Measurements from ENCODE around the gene CADM4. TPM values are rescaled to one million over a fixed set of nuclear protein-coding genes. Genes with fewer than 3 reads are reported as not detected.

The CADM4 gene
- total and polyA plus RNA-seq, 9 of the 15 experiments (the other 6 are each of a cell fraction or from before 2014, with no cell fraction given), result 0.03 to 4.6 (median 1.3) TPM

- TF ChIP-seq, protein P1, sequence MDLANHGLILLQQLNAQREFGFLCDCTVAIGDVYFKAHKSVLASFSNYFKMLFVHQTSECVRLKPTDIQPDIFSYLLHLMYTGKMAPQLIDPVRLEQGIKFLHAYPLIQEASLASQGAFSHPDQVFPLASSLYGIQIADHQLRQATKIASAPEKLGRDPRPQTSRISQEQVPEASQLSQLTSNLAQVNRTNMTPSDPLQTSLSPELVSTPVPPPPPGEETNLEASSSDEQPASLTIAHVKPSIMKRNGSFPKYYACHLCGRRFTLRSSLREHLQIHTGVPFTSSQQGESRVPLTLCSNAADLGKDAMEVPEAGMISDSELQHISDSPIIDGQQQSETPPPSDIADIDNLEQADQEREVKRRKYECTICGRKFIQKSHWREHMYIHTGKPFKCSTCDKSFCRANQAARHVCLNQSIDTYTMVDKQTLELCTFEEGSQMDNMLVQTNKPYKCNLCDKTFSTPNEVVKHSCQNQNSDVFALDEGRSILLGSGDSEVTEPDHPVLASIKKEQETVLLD (IDR thresholded peaks at IDR 0.05), result peak; percentile 100
- no peak for TF ChIP-seq CEBPG (CRISPR knock-in tag; IDR thresholded peaks at IDR 0.05)
- TF ChIP-seq CEBPG (tag; conservative IDR thresholded peaks at IDR 0.05 in 1 of 2, IDR thresholded peaks at IDR 0.05 in 1 of 2), result no peak
- TF ChIP-seq MAZ (CRISPR knock-in tag; conservative IDR thresholded peaks at IDR 0.05 in 1 of 2, IDR thresholded peaks at IDR 0.05 in 1 of 2), result peak; percentile 54 to 75
- TF ChIP-seq ZNF75A (CRISPR knock-in tag; IDR thresholded peaks at IDR 0.05), result no peak
- no peak for TF ChIP-seq PCBP1 (IDR thresholded peaks at IDR 0.05; ENCODE audit: low read depth, low read length, poor library complexity, severe bottlenecking)
- TF ChIP-seq PHF20 (IDR thresholded peaks at IDR 0.05; ENCODE audit: partially characterized antibody), result peak; percentile 98
- TF ChIP-seq, protein P2, sequence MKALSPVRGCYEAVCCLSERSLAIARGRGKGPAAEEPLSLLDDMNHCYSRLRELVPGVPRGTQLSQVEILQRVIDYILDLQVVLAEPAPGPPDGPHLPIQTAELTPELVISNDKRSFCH (CRISPR knock-in tag; IDR thresholded peaks at IDR 0.05), result no peak
- TF ChIP-seq, protein P2 (tag; IDR thresholded peaks at IDR 0.05), result peak; percentile 78
- peak; percentile 100 for TF ChIP-seq NRF1 (conservative IDR thresholded peaks at IDR 0.05 in 1 of 2, IDR thresholded peaks at IDR 0.05 in 1 of 2)
- TF ChIP-seq ZNF507 (tag; conservative IDR thresholded peaks at IDR 0.05), result no peak
- peak; percentile 90 for TF ChIP-seq ZFX (CRISPR knock-in tag; IDR thresholded peaks at IDR 0.05)
- peak; percentile 80; the same call in 1 of the 2 replicates for TF ChIP-seq NR4A1 (CRISPR knock-in tag; IDR thresholded peaks at IDR 0.05)
- no peak for TF ChIP-seq NR4A1 (tag; IDR thresholded peaks at IDR 0.05)
- no peak for TF ChIP-seq ZFP36 (IDR thresholded peaks at IDR 0.05; ENCODE audit: low read depth, low read length, partially characterized antibody)
- peak; percentile 76; the same call in 1 of the 2 replicates for TF ChIP-seq THRB (CRISPR knock-in tag; conservative IDR thresholded peaks at IDR 0.05)
- TF ChIP-seq TRIM28 (IDR thresholded peaks at IDR 0.05), result 0 out of 2 replicates have a peak, but pooled peaks have one; percentile 42
- no peak for TF ChIP-seq ZNF316 (IDR thresholded peaks at IDR 0.05)
- peak; percentile 94; the same call in 1 of the 2 replicates for TF ChIP-seq NR2C1 (IDR thresholded peaks at IDR 0.05)
- peak; percentile 94 for TF ChIP-seq NR2C1 (tag; IDR thresholded peaks at IDR 0.05)
- TF ChIP-seq, protein P3, sequence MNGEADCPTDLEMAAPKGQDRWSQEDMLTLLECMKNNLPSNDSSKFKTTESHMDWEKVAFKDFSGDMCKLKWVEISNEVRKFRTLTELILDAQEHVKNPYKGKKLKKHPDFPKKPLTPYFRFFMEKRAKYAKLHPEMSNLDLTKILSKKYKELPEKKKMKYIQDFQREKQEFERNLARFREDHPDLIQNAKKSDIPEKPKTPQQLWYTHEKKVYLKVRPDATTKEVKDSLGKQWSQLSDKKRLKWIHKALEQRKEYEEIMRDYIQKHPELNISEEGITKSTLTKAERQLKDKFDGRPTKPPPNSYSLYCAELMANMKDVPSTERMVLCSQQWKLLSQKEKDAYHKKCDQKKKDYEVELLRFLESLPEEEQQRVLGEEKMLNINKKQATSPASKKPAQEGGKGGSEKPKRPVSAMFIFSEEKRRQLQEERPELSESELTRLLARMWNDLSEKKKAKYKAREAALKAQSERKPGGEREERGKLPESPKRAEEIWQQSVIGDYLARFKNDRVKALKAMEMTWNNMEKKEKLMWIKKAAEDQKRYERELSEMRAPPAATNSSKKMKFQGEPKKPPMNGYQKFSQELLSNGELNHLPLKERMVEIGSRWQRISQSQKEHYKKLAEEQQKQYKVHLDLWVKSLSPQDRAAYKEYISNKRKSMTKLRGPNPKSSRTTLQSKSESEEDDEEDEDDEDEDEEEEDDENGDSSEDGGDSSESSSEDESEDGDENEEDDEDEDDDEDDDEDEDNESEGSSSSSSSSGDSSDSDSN (IDR thresholded peaks at IDR 0.05; ENCODE audit: borderline replicate concordance in 1 of 2, low read depth in 2 of 2, low read length in 2 of 2), result 0 out of 4 replicates have a peak, but pooled peaks of 1 of the 2 experiments have one; percentile 41
- no peak for TF ChIP-seq STAT5B (CRISPR knock-in tag; IDR thresholded peaks at IDR 0.05)
- TF ChIP-seq ZNF589 (CRISPR knock-in tag; IDR thresholded peaks at IDR 0.05; ENCODE audit: low read depth), result peak; percentile 69; the same call in 1 of the 2 replicates
These were observed 43.4 kb downstream of the CADM4 start, which contains the start of the genes IRGQ and ZNF576 (continued) for GRCh38 chr19:43595999-43596841.
